ENCODE measurements around the gene PAMR1.

GRCh38 chr11:35466058-35466457, 59.4 kb downstream of the PAMR1 start:
- no peak for TF ChIP-seq CTCF (IDR thresholded peaks at IDR 0.05)
- TF ChIP-seq POLR2A (IDR thresholded peaks at IDR 0.05; ENCODE audit: low read depth), result no peak
- no peak for TF ChIP-seq POLR2AphosphoS5 (IDR thresholded peaks at IDR 0.05)

Measured in esophagus muscularis mucosa (tissue), 3 donors.